NCI-H524 treated with DMSO at 0.1 percent for 48 hours (cell line): ENCODE results near the gene NPAS2.

Experiments used
- DNase-seq: peaks from one replicate; lab custom pipeline; 2025; lab: John Stamatoyannopoulos, UW

NPAS2 gene

DNA sequence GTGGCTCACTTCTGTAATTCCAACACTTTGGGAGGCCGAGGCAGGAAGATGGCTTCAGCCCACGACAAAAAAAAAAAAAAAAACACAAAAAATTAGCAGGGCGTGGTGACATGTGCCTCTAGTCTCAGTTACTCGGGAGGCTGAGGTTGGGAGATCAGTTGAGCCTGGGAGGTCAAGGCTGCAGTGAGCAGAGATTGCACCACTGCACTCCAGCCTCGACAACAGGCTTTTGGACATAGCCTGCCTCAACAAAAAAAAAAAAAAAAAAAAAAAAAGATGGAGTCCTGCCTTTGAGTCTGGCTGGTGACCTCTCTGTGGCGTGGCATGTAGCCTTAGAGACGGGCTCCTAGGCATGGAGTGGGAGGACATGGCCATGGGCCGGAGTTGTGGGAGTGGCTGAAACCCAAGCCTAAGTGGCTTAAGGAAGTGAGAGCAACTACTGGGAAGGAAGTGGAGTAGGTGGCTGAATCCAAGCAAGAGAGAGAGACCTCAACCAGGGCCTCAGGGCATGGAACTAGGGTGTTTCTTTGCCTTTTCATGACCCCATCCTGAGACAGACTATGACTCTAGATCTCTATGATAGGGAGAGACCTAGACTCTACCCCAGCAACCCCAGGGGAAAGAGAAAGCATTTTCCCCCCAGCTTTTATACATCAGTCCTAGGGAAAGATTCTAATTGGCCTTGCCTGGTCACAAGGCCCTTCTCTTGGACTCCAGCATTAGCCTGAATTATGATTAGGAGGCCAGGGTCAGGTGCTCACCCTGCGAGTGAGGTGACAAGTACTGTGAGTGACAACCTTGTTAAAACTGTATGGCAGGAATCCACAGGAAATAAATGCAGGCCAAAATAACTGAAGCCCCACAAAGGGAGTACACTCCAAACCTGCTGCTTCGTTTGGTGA lies 34.2 kb downstream of the NPAS2 start:
- no peak for DNase-seq

DNA sequence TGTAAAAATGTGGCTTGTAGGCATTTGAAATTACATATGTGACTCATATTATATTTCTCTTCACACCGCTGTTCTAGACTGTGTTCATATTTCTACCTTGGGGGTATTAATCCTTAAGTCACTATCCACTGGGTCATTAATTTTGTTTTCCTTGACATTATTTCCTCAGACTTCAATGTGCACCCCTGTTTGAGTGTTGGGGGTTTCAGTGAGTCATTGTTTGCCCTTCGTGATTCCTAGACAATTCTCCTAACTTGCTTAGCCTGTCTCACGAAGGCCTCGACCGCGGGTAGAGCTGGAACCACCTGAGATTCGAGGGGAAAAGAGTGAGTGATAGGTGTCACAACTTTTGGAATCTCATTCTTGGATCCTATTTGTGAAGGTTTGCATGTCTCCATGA lies 35.1 kb downstream of the NPAS2 start:
- DNase-seq = no peak

DNA sequence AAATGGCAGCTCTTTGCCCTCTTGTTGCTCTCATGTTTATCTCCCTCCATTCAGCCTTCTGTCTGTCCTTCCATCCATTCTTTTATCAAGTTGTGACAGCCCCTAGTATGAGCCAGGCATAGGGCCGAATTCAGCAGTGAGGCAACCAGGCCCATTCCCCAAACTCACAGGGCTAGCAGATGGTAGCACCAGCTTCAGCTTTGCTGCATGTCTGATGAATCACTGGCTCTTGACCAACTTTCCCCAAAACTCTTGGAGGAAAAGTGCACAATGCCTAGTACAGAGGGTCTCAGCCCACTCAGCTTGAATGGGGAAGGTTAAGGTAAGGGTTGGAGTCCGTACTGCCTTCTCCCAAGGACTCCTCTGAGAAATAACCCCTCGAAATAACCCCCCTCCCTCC lies 35.7 kb downstream of the NPAS2 start:
- no peak for DNase-seq

DNA sequence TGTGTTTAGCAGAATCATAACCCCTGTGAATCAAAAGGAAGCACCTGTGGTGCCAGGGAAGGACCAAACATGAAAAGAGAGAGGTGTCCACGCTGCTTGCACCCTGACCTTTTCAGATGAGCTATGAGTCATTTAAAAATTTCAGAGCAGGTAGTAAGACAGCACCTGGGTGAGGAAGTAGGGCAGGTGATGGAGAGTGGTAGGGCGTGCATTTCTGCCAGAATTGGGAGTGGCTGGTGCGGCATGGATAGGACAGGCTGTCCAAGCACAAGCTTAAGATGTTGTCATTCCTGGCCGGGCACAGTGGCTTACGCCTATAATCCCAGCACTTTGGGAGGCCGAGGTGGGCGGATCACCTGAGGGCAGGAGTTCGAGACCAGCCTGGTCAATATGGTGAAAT lies 36.8 kb downstream of the NPAS2 start:
- DNase-seq = no peak

DNA sequence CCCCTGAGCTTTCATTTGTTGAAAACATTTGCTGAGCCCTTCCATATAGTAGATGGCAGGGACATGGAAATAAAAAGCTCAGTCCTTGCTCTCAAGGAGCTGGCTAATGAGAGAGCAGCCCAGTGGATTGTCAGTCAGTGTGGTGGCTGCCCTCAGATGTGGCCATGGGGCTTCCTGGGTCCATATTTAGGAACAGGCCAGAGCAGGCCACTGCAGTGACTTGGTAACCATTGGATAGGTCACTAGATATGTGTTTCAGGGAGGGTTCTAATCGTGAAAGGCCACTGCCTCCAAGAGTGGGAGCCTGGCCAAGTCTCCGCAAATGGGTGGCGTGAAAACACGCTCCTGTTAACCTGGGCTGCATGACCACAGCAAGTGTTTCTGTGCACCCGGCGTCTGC lies 37.4 kb downstream of the NPAS2 start:
- no peak for DNase-seq

DNA sequence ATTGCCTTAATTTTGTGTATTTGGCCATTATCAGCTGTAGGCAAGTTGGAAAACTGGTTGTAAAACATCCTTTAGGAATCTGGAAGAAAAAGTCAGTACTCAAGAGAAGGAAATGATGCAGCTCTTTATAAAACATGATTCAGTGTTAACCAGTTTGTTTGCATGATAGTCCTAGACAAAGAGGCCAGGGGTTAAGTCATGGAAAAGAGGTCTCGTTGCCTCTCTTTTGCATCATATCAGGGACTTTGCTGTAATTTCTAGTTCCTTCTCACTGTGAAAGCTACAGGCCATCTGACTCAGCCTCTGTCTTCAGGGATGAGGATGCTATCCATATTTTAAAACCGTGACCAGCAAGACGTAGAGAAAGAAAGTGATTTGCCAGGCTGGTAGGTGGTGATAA lies 38.0 kb downstream of the NPAS2 start:
- no peak for DNase-seq

DNA sequence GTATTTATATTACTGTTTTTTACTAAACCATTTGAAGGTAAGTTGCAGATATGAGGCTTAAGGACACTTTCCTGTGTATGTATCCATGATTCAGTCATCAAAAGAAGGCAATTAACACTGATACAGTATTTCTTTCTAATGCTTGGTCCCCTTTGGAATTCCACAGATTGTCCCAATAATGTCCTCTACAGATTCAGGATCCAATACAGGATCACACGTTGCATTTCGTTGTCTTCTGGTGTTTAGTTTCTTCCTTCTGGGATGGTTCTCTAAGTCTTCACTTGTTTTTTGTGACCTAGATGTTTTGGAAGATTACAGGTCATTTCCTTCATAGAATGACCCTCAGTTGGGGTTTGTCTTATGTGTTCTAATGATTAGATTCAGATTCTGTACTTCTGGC lies 40.0 kb downstream of the NPAS2 start:
- DNase-seq = no peak

DNA sequence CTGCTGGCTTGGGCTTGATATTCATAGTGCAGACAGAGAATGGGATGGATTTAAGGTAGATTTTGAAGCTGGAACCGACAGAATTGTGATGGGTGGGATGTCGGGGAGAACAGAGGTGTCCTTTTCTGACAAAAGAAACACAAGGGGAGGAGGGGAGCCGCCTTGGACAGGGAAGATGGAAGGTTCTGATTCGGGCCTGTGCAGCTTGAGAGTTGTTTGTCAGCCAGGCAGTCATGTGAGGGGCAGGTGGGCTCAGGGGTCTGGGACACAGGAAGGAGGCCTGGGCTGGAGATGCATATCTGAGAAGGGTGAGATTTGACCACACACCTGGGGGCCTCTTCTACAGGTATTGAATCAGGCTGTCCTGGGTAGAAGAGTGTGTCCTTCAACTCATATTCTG lies 41.4 kb downstream of the NPAS2 start:
- DNase-seq = no peak

DNA sequence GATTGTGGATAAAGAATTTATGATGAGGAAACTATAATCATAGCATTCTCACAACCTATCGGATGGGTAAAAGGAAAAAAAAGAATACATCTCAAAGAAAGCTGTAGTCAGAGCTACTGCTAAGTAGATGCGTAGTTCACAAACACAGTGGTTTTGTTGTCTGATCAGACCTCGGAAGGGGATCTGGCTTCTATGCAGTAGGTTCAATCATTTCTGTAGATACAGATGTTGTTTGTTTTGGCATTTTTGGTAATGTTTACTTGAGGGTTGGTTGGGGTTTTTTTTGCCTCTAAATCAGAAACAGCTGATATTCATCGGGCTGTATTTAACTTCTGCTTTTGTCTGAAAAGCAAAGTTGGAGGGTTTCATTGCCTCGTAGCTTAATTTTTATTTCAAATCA lies 42.1 kb downstream of the NPAS2 start:
- DNase-seq = no peak

DNA sequence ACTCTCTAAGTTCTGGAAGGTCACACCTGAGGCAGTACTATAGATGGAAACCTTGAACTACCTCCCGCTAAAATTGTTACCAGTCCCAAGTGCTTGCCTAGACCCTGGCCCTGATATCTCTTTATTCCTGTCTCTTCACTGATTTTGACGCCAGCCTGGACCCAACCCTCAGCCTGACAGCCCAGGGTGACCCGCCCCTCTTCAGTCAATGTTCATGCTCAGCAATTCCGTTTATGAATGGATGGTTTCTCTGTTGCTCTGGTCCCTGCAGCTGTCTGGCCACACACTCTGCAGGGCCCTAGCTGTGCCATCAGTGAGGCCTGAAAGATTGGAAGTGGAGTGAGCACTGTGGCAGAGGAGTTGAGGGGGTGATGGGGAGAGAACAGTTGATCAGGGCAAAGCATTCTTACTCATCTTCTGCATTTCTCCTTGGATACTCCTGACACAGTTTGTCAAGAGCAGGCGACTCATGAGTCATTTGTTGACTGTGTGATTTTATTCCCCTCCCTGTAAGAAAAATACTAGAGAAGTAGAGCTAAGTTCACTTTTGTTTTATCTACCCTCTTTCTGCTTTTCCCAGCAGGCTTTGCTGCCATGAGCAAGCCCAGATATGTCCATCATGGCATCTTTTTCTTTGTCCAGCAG lies 46.0 kb downstream of the NPAS2 start:
- DNase-seq = no peak

DNA sequence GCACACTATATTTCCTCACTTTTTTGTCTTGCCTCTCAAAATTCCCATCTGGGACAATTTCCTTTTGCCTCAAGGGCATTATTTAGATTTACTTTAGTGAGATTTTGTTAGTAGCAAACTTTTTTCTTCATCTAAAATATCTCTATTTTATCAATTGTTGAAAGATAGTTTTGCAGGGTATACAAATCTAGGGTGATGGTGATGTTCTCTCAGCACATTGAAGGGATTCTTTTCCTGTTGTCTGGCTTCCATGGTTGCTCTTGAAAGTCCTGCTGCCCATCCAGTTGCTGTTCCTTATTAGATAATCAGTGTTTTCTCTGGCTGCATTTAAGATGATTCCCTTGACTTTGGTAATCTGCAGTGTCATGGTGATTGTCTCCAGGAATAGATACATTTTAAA lies 48.1 kb downstream of the NPAS2 start:
- DNase-seq = no peak

DNA sequence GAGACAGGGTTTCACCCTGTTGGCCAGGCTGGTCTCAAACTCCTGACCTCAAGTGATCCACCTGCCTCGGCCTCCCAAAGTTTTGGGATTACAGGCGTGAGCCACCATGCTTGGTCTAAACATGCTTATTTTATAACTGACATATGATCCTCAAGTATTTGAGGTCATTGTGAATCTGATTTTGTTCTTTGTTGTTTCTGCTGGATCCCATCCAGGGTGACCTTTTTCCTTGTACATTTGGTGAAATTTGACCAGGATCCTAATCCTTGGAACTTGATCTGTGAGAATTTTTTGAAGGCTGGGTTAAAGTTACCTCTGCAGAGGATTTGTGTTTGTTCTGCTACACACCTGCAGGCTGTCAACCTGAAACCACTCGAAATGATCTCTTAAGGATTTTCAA lies 49.2 kb downstream of the NPAS2 start:
- DNase-seq = no peak

DNA sequence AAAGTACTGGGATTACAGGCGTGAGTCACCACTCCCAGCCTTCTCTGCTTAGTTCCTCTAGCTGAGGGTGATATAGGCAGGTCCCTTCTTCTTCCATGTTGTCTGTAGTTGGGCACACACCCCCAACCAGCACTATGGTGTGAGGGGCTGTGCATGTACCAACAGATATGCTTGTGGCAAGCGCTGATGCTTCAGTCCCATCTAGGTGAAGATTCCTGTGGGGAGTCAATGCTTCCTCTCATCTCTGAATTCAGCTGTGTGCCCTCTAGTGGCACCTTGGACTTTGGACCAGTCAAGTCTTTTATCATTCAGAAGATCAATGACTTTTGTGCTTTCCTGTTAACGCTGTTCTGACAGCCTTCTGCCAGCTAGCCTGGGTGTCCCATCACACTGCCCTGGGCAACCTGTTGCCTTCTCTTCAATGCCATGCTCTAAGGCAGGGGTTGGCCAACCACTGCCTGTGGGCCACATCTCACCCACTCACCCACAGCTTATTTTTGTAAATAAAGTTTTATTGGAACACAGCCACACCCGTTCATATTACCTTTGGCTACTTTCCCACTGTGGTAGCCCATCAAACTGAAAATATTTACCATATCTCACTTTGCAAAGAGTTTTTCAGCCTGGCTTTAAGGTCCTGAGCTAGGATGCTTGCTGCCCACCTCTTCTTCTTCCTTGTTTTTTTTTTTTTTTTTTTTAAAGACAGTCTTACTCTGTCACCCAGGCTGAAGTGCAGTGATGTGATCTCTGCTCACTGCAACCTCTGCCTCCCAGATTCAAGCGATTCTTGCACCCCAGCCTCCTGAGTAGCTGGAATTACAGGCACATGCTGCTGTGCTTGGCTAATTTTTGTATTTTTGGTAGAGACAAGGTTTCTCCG lies 51.0 kb downstream of the NPAS2 start:
- DNase-seq = no peak

DNA sequence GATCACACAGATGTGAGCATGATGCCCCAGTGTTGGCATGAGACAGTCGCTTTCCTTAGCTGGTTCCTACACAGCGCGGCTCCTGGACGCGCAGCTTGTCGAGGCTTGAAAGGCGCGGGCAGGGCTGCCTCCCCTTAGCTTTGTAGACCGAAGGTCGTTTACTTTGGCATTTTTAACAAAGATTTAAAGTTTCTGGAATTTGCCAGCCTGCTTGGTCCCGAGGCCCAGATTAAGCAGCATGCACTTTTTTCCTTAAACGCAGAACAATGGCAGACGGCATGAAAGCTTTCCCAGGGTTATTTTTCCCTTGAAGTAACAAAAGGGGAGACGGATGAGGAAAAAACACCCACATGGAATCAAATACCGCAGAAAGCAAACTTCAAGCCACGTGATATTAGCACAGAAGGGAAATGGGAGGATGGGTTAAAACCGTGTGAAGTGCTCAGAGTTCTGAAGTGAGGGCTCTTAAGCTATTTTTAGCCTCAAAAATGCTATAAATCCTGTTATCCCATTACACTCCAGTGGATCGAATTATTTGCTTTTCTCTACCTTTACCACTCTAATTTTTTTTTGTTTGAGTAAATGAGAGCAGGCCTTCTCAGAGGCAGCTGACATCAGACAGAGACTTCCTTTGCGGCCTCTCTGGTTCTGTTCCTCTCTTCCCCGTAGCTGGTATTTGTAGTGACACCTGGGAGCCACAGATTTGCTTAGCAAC lies 55.7 kb downstream of the NPAS2 start:
- peak; percentile 20 for DNase-seq

DNA sequence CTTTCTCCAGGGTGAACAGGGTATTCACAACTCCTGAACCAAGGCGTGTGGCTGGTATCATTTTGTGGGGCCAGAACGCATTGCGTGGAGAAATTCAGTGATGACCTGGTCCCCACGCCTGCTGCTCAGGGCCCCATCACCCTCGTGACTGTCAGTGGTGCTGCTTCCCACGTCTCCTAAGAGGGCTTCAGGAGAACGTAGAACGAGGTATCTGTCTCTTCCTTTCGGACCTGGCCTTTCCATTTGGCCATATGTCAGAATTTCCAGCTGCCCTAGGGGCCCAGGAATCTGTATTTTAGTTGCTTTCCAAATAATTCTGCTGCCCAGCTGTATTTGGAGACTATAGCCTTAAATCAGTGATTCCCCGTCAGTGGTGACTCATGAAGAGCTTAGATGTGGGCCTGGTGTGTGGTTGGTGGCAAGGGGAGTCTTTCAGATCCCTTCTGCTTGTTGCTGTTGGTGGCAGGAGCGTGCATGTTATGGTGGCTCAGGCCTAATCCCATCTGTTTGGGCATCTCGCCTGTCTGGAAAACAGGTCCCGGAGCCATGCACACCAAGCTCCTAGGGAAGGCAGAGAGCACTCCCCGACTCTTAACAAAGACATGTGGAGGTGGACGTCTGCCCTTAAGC lies 56.4 kb downstream of the NPAS2 start:
- no peak for DNase-seq

DNA sequence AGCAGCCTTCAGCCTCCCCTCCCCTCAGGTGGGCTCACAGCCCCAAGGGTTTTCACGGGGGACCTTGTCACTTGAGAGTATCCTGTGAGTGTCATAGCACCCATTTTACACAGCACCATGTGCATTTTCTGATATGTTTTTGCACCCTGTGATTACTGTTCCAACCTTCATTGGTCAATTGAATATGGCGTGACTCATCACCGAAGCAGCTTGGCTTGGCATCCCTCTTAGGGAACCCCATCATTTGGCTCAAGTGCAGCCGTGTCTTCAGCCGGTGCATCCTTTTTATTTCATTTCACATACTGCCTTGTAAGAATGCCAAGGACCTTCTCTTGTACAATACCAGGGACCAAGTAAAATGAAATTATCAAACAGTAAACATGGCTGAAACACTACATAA lies 57.6 kb downstream of the NPAS2 start:
- no peak for DNase-seq

DNA sequence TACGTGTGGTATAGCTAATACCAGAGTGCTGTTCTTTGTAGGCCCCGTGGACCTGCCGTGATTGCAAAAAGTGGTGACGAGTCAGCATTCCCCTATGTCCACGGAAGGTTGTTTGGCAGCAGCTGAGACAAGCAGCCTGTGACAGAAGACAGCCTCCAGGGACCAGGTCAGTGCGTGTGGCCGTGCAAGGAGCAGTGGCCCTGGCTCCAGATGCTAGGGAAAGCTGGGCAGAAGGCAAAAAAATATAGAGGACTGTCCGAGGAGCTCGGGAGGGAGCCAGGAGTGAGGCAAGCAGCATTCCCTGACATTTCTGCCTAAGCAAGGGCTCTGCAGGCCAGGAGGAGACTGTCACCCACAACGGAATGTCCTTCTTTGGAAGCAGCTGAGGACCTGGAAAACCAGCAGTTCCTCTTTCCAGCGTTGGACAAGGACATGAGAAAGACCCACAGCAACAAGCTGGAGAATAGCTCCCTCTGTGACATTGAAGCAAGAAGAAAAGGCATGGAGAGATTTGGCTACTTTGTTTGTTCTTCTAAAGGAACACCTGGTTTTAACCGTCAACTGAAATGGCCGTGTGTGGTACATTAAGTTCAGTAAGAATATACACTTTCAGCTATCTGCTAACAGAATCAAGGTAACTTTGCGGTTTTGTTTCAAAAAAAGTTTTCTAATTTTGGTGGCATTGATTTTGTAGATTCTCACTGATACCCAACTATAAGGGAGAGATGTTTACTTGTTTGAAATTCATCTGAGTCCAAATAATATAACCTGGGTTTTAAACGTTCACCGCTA lies 58.3 kb downstream of the NPAS2 start:
- no peak for DNase-seq

DNA sequence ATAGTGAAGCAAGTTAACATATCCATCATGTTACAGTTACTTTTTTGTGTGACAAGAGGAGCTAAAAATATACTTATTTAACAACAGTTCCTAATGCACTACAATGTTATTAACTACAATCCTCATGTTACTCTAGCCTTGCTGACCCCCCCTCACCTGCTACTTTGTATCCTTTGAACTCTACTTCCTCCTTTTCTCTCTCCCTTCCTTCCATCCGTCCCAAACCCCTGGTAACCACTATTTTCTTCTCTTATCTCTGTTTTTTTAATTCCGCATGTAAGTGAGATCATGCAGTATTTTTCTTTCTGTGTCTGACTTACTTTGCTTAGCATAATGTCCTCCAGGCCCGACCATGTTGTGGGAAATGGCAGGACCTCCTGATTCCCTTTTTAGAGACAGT lies 59.4 kb downstream of the NPAS2 start:
- DNase-seq = no peak

DNA sequence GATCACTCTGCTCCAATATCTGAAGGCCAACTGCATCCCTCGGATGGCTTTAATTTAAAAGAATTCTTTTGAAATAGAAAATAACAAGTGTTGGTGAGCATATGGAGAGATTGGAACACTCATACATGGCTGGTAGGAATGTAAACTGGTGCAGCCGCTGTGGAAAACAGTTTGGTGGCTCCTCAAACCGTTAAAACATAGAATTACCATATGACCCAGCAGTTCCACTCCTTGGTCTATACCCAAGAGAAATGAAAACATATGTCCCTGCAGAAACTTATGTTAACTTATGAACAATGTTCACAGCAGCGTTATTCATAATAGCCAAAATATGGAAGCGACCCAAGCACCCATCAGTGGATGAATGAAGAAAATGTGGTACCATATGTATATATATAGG lies 60.1 kb downstream of the NPAS2 start:
- DNase-seq = no peak

DNA sequence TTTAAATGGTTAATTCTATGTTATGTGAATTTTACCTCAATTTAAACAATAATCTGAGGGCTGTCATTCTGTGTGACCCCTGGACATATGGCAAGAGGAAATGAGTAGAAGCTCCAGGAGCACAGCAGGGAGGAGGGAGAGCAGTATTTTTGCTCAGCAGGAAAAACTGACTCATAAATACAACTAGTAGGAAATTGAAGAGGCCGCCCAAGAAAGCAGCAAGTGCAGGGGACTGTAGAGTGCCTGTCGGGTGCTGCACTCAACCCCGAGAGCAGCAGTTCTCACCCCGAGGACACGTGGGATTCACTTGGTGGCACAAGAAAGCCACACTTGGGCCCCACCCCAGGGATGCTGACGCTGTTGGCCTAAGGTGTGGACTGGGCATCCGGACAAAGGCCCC lies 60.8 kb downstream of the NPAS2 start:
- no peak for DNase-seq
